Measurements from ENCODE around the gene GRHL1.
"Not testable (repeated sequence)": the region's sequence is repeated elsewhere in the genome, so short reads cannot be mapped to it uniquely, and the experiment has no call there.

DNA sequence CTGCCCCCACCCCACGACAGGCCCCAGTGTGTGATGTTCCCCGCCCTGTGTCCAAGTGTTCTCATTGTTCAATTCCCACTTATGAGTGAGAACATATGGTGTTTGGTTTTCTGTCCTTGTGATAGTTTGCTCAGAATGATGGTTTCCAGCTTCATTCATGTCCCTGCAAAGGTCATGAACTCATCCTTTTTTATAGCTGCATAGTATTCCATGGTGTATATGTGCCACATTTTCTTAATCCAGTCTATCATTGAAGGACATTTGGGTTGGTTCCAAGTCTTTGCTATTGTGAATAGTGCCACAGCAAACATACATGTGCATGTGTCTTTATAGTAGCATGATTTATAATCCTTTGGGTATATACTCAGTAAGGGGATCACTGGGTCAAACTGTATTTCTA is 24.5 kb upstream of the GRHL1 start:
- TF ChIP-seq, protein P1, sequence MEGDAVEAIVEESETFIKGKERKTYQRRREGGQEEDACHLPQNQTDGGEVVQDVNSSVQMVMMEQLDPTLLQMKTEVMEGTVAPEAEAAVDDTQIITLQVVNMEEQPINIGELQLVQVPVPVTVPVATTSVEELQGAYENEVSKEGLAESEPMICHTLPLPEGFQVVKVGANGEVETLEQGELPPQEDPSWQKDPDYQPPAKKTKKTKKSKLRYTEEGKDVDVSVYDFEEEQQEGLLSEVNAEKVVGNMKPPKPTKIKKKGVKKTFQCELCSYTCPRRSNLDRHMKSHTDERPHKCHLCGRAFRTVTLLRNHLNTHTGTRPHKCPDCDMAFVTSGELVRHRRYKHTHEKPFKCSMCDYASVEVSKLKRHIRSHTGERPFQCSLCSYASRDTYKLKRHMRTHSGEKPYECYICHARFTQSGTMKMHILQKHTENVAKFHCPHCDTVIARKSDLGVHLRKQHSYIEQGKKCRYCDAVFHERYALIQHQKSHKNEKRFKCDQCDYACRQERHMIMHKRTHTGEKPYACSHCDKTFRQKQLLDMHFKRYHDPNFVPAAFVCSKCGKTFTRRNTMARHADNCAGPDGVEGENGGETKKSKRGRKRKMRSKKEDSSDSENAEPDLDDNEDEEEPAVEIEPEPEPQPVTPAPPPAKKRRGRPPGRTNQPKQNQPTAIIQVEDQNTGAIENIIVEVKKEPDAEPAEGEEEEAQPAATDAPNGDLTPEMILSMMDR (IDR thresholded peaks at IDR 0.05), result not testable (repeated sequence)
- not testable (repeated sequence) for TF ChIP-seq POLR2A (IDR thresholded peaks at IDR 0.05)
